Measurements from ENCODE around the gene TRPV3.

Gene TRPV3

DNA sequence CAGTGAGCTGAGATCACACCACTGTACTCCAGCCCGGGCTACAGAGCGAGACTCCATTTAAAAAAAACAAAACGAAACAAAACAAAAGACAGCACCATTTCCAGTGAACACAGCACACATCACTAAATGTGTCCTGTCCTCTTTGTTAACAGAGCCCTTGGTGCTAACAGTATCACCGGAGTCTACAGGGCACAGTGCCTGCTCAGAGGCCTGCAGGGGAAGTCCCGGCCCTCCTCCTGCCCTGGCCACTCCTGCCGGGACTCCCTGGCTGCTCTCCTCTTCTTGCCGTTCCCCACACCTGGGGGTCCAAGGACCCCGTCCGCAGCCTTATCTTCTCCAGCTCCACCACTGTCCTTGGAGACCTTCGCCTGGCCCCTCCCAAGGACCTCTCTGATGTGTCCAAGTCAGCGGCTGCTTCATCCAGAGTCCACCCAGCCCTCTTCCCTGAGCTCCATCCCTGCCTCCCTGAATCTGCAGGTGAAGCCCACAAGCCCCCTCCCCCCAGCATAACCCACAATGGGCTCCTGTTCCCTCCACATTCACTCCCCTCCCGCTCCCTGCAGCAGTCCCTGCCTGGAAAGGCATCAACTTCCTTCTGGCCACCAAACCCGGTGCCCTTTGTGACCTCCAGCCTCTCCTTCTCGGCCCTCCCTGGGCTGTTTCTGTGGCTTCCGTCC lies 43.1 kb upstream of the TRPV3 start:
- H2BK5ac ChIP-seq (ENCODE audit: low read depth, low read length, poor library complexity) = no peak overlapping the region
- DNase-seq = no peak
- H2AFZ ChIP-seq (ENCODE audit: insufficient read depth, low read length, poor library complexity) = no peak overlapping the region
- H3K36me3 ChIP-seq (ENCODE audit: control insufficient read depth in 1 of 2, insufficient read depth in 2 of 2, low read length in 2 of 2) = peaks cover 0 to 2% of the 10 kb centered on the region in 2 experiments
- H3K4me3 ChIP-seq (ENCODE audit: low read depth, low read length) = no peak overlapping the region
- H2BK12ac ChIP-seq (ENCODE audit: low read length) = no peak overlapping the region
- H3K4ac ChIP-seq (ENCODE audit: low read depth, low read length) = no peak overlapping the region
- H3K14ac ChIP-seq (ENCODE audit: low read length) = no peak overlapping the region
- H3K79me1 ChIP-seq (ENCODE audit: low read length) = no peaks in the 10 kb centered on the region
- H2AK5ac ChIP-seq (ENCODE audit: low read length) = no peak overlapping the region
- no CpG with 5 or more reads among the region's 15 CpGs for WGBS (ENCODE audit: extremely low coverage, insufficient coverage, insufficient read length)
- H3K9me3 ChIP-seq (ENCODE audit: insufficient read depth, low read depth, low read length) = no peaks in the 10 kb centered on the region
- no peaks in the 10 kb centered on the region for H3K79me2 ChIP-seq (ENCODE audit: control insufficient read depth, insufficient read depth, low read length, poor library complexity)
- H3K4me1 ChIP-seq (ENCODE audit: control insufficient read depth in 1 of 2, insufficient read depth in 2 of 2, low read length in 2 of 2) = no peaks in the 10 kb centered on the region
- H2BK120ac ChIP-seq (ENCODE audit: insufficient read depth, low read length, poor library complexity) = no peak overlapping the region
- H3K27me3 ChIP-seq (ENCODE audit: insufficient read depth, low read length) = no peaks in the 10 kb centered on the region
- H3K27ac ChIP-seq (ENCODE audit: low read depth, low read length) = no peak overlapping the region
- no peak overlapping the region for H3K4me2 ChIP-seq (ENCODE audit: low read length)
- no peak overlapping the region for H4K91ac ChIP-seq (ENCODE audit: low read depth, low read length)
- no peak overlapping the region for H3K18ac ChIP-seq (ENCODE audit: low read length)
- no peak overlapping the region for H3K9ac ChIP-seq (ENCODE audit: low read length)
- H4K8ac ChIP-seq (ENCODE audit: low read depth, low read length) = no peak overlapping the region
- H3K23ac ChIP-seq (ENCODE audit: low read length) = no peak overlapping the region
- H4K12ac ChIP-seq (ENCODE audit: low read depth, low read length) = no peak overlapping the region

DNA sequence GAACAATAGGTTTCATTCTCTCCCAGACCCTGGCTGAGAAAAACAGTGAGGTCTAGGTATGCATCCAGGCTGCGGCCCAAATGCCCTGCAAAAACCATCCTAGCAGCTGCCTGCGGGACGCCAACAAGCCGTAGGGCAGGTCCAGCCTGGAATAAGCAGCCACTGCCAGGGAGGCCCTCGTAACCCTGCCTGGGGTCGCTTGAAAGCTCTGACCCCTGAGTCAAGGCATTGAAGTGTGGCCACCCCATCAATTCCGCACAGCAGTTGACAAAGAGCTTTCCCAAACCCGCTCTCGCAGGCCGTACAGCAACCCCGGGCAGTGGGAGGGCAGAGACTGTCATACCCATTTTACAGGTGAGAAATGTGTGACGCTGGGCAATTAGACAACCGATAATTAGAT lies 40.5 kb upstream of the TRPV3 start:
- H3K9me3 ChIP-seq (ENCODE audit: insufficient read depth, low read depth, low read length) = no peaks in the 10 kb centered on the region
- no peak overlapping the region for H2BK120ac ChIP-seq (ENCODE audit: insufficient read depth, low read length, poor library complexity)
- H3K27me3 ChIP-seq (ENCODE audit: insufficient read depth, low read length) = no peaks in the 10 kb centered on the region
- H2BK12ac ChIP-seq (ENCODE audit: low read length) = no peak overlapping the region
- no peak overlapping the region for H3K27ac ChIP-seq (ENCODE audit: low read depth, low read length)
- no peak overlapping the region for H3K14ac ChIP-seq (ENCODE audit: low read length)
- no peak overlapping the region for H3K23ac ChIP-seq (ENCODE audit: low read length)
- no peak overlapping the region for H2AFZ ChIP-seq (ENCODE audit: insufficient read depth, low read length, poor library complexity)
- no peak overlapping the region for H3K4me2 ChIP-seq (ENCODE audit: low read length)
- WGBS (ENCODE audit: extremely low coverage, insufficient coverage, insufficient read length) = no CpG with 5 or more reads among the region's 13 CpGs
- no peaks in the 10 kb centered on the region for H3K79me2 ChIP-seq (ENCODE audit: control insufficient read depth, insufficient read depth, low read length, poor library complexity)
- no peak overlapping the region for H4K91ac ChIP-seq (ENCODE audit: low read depth, low read length)
- H2AK5ac ChIP-seq (ENCODE audit: low read length) = no peak overlapping the region
- peaks cover 0 to 2% of the 10 kb centered on the region in 2 experiments for H3K4me1 ChIP-seq (ENCODE audit: control insufficient read depth in 1 of 2, insufficient read depth in 2 of 2, low read length in 2 of 2)
- no peak overlapping the region for H3K18ac ChIP-seq (ENCODE audit: low read length)
- no peak overlapping the region for H3K4me3 ChIP-seq (ENCODE audit: low read depth, low read length)
- H3K79me1 ChIP-seq (ENCODE audit: low read length) = no peaks in the 10 kb centered on the region
- H4K8ac ChIP-seq (ENCODE audit: low read depth, low read length) = no peak overlapping the region
- peaks cover 0 to 2% of the 10 kb centered on the region in 2 experiments for H3K36me3 ChIP-seq (ENCODE audit: control insufficient read depth in 1 of 2, insufficient read depth in 2 of 2, low read length in 2 of 2)
- no peak overlapping the region for H3K4ac ChIP-seq (ENCODE audit: low read depth, low read length)
- no peak overlapping the region for H4K12ac ChIP-seq (ENCODE audit: low read depth, low read length)
- no peak overlapping the region for H2BK5ac ChIP-seq (ENCODE audit: low read depth, low read length, poor library complexity)
- no peak overlapping the region for H3K9ac ChIP-seq (ENCODE audit: low read length)
- DNase-seq = no peak

- H2BK5ac ChIP-seq (ENCODE audit: low read depth, low read length, poor library complexity) = no peak overlapping the region
- no peak overlapping the region for H2BK12ac ChIP-seq (ENCODE audit: low read length)
- no peak overlapping the region for H3K4ac ChIP-seq (ENCODE audit: low read depth, low read length)
- H3K23ac ChIP-seq (ENCODE audit: low read length) = no peak overlapping the region
- H3K9me3 ChIP-seq (ENCODE audit: insufficient read depth, low read depth, low read length) = no peaks in the 10 kb centered on the region
- H2AFZ ChIP-seq (ENCODE audit: insufficient read depth, low read length, poor library complexity) = no peak overlapping the region
- no peaks in the 10 kb centered on the region for H3K79me2 ChIP-seq (ENCODE audit: control insufficient read depth, insufficient read depth, low read length, poor library complexity)
- H3K27me3 ChIP-seq (ENCODE audit: insufficient read depth, low read length) = no peaks in the 10 kb centered on the region
- no CpG with 5 or more reads among the region's 27 CpGs for WGBS (ENCODE audit: extremely low coverage, insufficient coverage, insufficient read length)
- no peak overlapping the region for H3K4me3 ChIP-seq (ENCODE audit: low read depth, low read length)
- H4K12ac ChIP-seq (ENCODE audit: low read depth, low read length) = no peak overlapping the region
- no peak overlapping the region for H3K9ac ChIP-seq (ENCODE audit: low read length)
- H4K8ac ChIP-seq (ENCODE audit: low read depth, low read length) = no peak overlapping the region
- H2AK5ac ChIP-seq (ENCODE audit: low read length) = no peak overlapping the region
- no peak overlapping the region for H2BK120ac ChIP-seq (ENCODE audit: insufficient read depth, low read length, poor library complexity)
- no peak overlapping the region for H3K14ac ChIP-seq (ENCODE audit: low read length)
- H3K18ac ChIP-seq (ENCODE audit: low read length) = no peak overlapping the region
- no peaks in the 10 kb centered on the region for H3K79me1 ChIP-seq (ENCODE audit: low read length)
- H3K4me2 ChIP-seq (ENCODE audit: low read length) = no peak overlapping the region
- DNase-seq = no peak
- no peak overlapping the region for H3K27ac ChIP-seq (ENCODE audit: low read depth, low read length)
- peaks cover 0 to 2% of the 10 kb centered on the region in 2 experiments for H3K36me3 ChIP-seq (ENCODE audit: control insufficient read depth in 1 of 2, insufficient read depth in 2 of 2, low read length in 2 of 2)
- H3K4me1 ChIP-seq (ENCODE audit: control insufficient read depth in 1 of 2, insufficient read depth in 2 of 2, low read length in 2 of 2) = peaks cover 0 to 2% of the 10 kb centered on the region in 2 experiments
- no peak overlapping the region for H4K91ac ChIP-seq (ENCODE audit: low read depth, low read length)
Observed at GRCh38 chr17:3596804-3597464, 39.3 kb upstream of the TRPV3 start.

DNA sequence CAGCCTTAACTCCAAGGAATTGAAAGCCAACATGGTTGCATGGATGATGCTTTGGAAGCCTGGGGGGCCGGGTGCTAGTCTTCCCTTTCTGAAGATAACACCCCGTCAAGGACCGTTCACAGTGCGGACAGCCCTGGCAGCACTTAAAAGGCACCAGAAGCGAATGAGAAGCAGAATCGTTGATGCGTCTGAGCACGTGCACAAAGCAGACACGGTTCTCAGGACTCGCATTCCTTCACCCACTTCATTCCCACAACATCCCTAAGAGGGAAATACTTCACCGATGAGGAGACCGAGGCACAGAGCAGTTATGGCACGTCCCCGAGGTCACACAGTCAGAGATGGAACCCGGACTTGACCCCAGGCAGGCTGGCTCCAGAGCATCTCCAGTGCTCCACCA lies 37.4 kb upstream of the TRPV3 start:
- H2BK120ac ChIP-seq (ENCODE audit: insufficient read depth, low read length, poor library complexity) = no peak overlapping the region
- WGBS (ENCODE audit: extremely low coverage, insufficient coverage, insufficient read length) = no CpG with 5 or more reads among the region's 15 CpGs
- H3K4me2 ChIP-seq (ENCODE audit: low read length) = no peak overlapping the region

More for the DNA sequence above, 37.4 kb upstream of the TRPV3 start:
- DNase-seq = no peak
- peaks cover 0 to 2% of the 10 kb centered on the region in 2 experiments for H3K4me1 ChIP-seq (ENCODE audit: control insufficient read depth in 1 of 2, insufficient read depth in 2 of 2, low read length in 2 of 2)
- H3K27ac ChIP-seq (ENCODE audit: low read depth, low read length) = no peak overlapping the region
- H3K9me3 ChIP-seq (ENCODE audit: insufficient read depth, low read depth, low read length) = peaks cover 2% of the 10 kb centered on the region
- H3K36me3 ChIP-seq (ENCODE audit: control insufficient read depth in 1 of 2, insufficient read depth in 2 of 2, low read length in 2 of 2) = peaks cover 0 to 2% of the 10 kb centered on the region in 2 experiments
- no peak overlapping the region for H4K8ac ChIP-seq (ENCODE audit: low read depth, low read length)
- no peak overlapping the region for H3K9ac ChIP-seq (ENCODE audit: low read length)
- H3K27me3 ChIP-seq (ENCODE audit: insufficient read depth, low read length) = no peaks in the 10 kb centered on the region
- no peak overlapping the region for H2AK5ac ChIP-seq (ENCODE audit: low read length)
- no peak overlapping the region for H3K4ac ChIP-seq (ENCODE audit: low read depth, low read length)
- H3K4me3 ChIP-seq (ENCODE audit: low read depth, low read length) = no peak overlapping the region
- H3K79me1 ChIP-seq (ENCODE audit: low read length) = no peaks in the 10 kb centered on the region
- H2BK5ac ChIP-seq (ENCODE audit: low read depth, low read length, poor library complexity) = no peak overlapping the region
- no peak overlapping the region for H4K12ac ChIP-seq (ENCODE audit: low read depth, low read length)
- H3K18ac ChIP-seq (ENCODE audit: low read length) = no peak overlapping the region
- no peak overlapping the region for H2BK12ac ChIP-seq (ENCODE audit: low read length)
- no peak overlapping the region for H3K14ac ChIP-seq (ENCODE audit: low read length)
- H2AFZ ChIP-seq (ENCODE audit: insufficient read depth, low read length, poor library complexity) = no peak overlapping the region
- no peak overlapping the region for H4K91ac ChIP-seq (ENCODE audit: low read depth, low read length)
- H3K79me2 ChIP-seq (ENCODE audit: control insufficient read depth, insufficient read depth, low read length, poor library complexity) = no peaks in the 10 kb centered on the region
- no peak overlapping the region for H3K23ac ChIP-seq (ENCODE audit: low read length)

Measured in trophoblast cell (in vitro differentiated cells and primary cell).